SK-N-SH (cell line): ENCODE measurements around the gene C2orf69. TPM values are rescaled to one million over a fixed set of nuclear protein-coding genes. Genes with fewer than 3 reads are reported as not detected.

Experiments
- CTCF ChIA-PET: fragments of 300-600, 350-600 bp; formaldehyde crosslinking; extraction: SDS; loops from one replicate; lab custom pipeline; 2021; lab: Yijun Ruan, JAX
- POLR2A ChIA-PET: fragments of 350-600 bp; sonication (Branson Sonifier 250); formaldehyde crosslinking; extraction: SDS; loops from one replicate; lab custom pipeline; 2020; ENCODE audit warnings: antibody characterized with exemption, inconsistent platforms; lab: Yijun Ruan, JAX
- DNase-seq: peaks from one replicate; pipeline ENCODE4 v3.0.0; 2012
- H2AFZ ChIP-seq: fragments of 200-600 bp; sonication (generic); 2 replicates; pipeline ENCODE4 v1.8.1; 2016; ENCODE audit warnings: antibody characterized with exemption, mild to moderate bottlenecking, low read depth
- H3F3A ChIP-seq: fragments of 200-600 bp; sonication (generic); replicated peaks from 2 replicates; pipeline ENCODE3; 2016; ENCODE audit warnings: antibody characterized with exemption, mild to moderate bottlenecking; ENCODE audit not compliant: insufficient read depth
- H3K27ac ChIP-seq, 2 experiments: fragments of 200-500 bp in 1 of 2; fragments of 200-600 bp in 1 of 2; sonication (Bioruptor generic) in 1 of 2; sonication (generic), shearing (Covaris generic) in 1 of 2; 2 replicates each; pipeline versions ENCODE4 v1.5.1 to v1.6.1; 2014 to 2016; ENCODE audit warnings: low read depth in 2 of 2, inconsistent platforms in 1 of 2, low read length in 1 of 2, mild to moderate bottlenecking in 1 of 2, mixed read lengths in 1 of 2
- H3K27me3 ChIP-seq: fragments of 200-600 bp; sonication (generic), shearing (Covaris generic); 2 replicates; pipeline ENCODE4 v1.6.1; 2016; ENCODE audit warnings: mixed run types; ENCODE audit not compliant: insufficient read depth
- H3K36me3 ChIP-seq, 2 experiments: fragments of 200-500 bp in 1 of 2; fragments of 200-600 bp in 1 of 2; sonication (Bioruptor generic) in 1 of 2; sonication (generic) in 1 of 2; replicated peaks in 1 of 2; 2 replicates each; pipeline versions ENCODE3 to v1.5.1; 2014 to 2016; ENCODE audit warnings: low read length in 1 of 2, mild to moderate bottlenecking in 1 of 2; ENCODE audit not compliant: insufficient read depth in 2 of 2, control insufficient read depth in 1 of 2
- H3K4me1 ChIP-seq, 2 experiments: fragments of 200-500 bp in 1 of 2; fragments of 200-600 bp in 1 of 2; sonication (Bioruptor generic) in 1 of 2; sonication (generic), shearing (Covaris generic) in 1 of 2; 2 replicates each; pipeline versions ENCODE4 v1.5.1 to v1.6.1; 2014 to 2016; ENCODE audit warnings: low read depth in 1 of 2, low read length in 1 of 2, mixed run types in 1 of 2; ENCODE audit not compliant: insufficient read depth in 2 of 2, control insufficient read depth in 1 of 2
- H3K4me2 ChIP-seq: fragments of 200-600 bp; sonication (generic), shearing (Covaris generic); 2 replicates; pipeline ENCODE4 v1.6.1; 2017; ENCODE audit warnings: mixed run types
- H3K4me3 ChIP-seq, 2 experiments: fragments of 200-500 bp in 1 of 2; fragments of 200-600 bp in 1 of 2; sonication (Bioruptor generic) in 1 of 2; sonication (generic), shearing (Covaris generic) in 1 of 2; 2 replicates each; pipeline versions ENCODE4 v1.5.1 to v1.8.1; 2014 to 2016; ENCODE audit warnings: low read depth in 2 of 2, inconsistent platforms in 1 of 2, low read length in 1 of 2, mild to moderate bottlenecking in 1 of 2, mixed read lengths in 1 of 2, moderate library complexity in 1 of 2
- H3K79me2 ChIP-seq: fragments of 200-600 bp; sonication (generic); 2 replicates; pipeline ENCODE4 v1.8.1; 2017; ENCODE audit warnings: mild to moderate bottlenecking; ENCODE audit not compliant: insufficient read depth
- H3K9ac ChIP-seq: fragments of 200-600 bp; sonication (generic); 2 replicates; pipeline ENCODE4 v1.6.1; 2017; ENCODE audit warnings: mixed run types
- H3K9me2 ChIP-seq: fragments of 200-600 bp; sonication (generic); 2 replicates; pipeline ENCODE4 v1.6.1; 2017; ENCODE audit warnings: mixed run types
- H3K9me3 ChIP-seq: fragments of 200-600 bp; sonication (generic); 2 replicates; pipeline ENCODE4 v1.6.1; 2017; ENCODE audit warnings: mixed run types, mild to moderate bottlenecking, moderate library complexity
- H4K20me1 ChIP-seq: fragments of 200-600 bp; sonication (generic); 2 replicates; pipeline ENCODE4 v1.6.1; 2017; ENCODE audit warnings: mild to moderate bottlenecking, mixed run types; ENCODE audit not compliant: insufficient read depth
- CTCF ChIP-seq: fragments of 200-600 bp; sonication (generic); IDR thresholded peaks from 2 replicates; pipeline ENCODE4 v1.6.1; 2017; ENCODE audit warnings: antibody characterized with exemption, mild to moderate bottlenecking, moderate library complexity
- ELF1 ChIP-seq: IDR thresholded peaks from 2 replicates; pipeline ENCODE4 v1.4.0; 2012
- EP300 ChIP-seq, 2 experiments: IDR thresholded peaks; 2 replicates each; pipeline versions ENCODE4 v1.4.0 to v1.6.1; 2012; ENCODE audit warnings: borderline replicate concordance in 1 of 2, low read depth in 1 of 2, low read length in 1 of 2
- FOXJ3 ChIP-seq: sonication (generic); formaldehyde crosslinking; IDR thresholded peaks from 2 replicates; pipeline ENCODE4 v1.5.1; 2020; ENCODE audit warnings: mild to moderate bottlenecking, missing genetic modification reagents
- FOXM1 ChIP-seq: IDR thresholded peaks from 2 replicates; pipeline ENCODE4 v1.4.0; 2012; ENCODE audit warnings: low read depth, mild to moderate bottlenecking
- GABPA ChIP-seq: IDR thresholded peaks from 2 replicates; pipeline ENCODE4 v1.4.0; 2012; ENCODE audit warnings: low read depth, mild to moderate bottlenecking
- GATA2 ChIP-seq: sonication (generic); formaldehyde crosslinking; IDR thresholded peaks from 2 replicates; pipeline ENCODE4 v1.5.0; 2020; ENCODE audit warnings: mild to moderate bottlenecking, missing genetic modification reagents
- JUND ChIP-seq: IDR thresholded peaks from 2 replicates; pipeline ENCODE4 v1.4.0; 2012
- MEF2A ChIP-seq: IDR thresholded peaks from 2 replicates; pipeline ENCODE4 v1.4.0; 2012; ENCODE audit warnings: low read depth, borderline replicate concordance
- MXI1 ChIP-seq: IDR thresholded peaks from 2 replicates; pipeline ENCODE4 v1.6.1; 2012; ENCODE audit warnings: mild to moderate bottlenecking, low read depth, low read length, improper control_type of control experiment
- NFIC ChIP-seq: IDR thresholded peaks from 2 replicates; pipeline ENCODE4 v1.4.0; 2012; ENCODE audit warnings: borderline replicate concordance
- NRF1 ChIP-seq: IDR thresholded peaks from 2 replicates; pipeline ENCODE4 v1.6.1; 2012; ENCODE audit warnings: low read depth, mild to moderate bottlenecking, low read length
- RAD21 ChIP-seq: IDR thresholded peaks from 2 replicates; pipeline ENCODE4 v1.6.1; 2012; ENCODE audit warnings: mild to moderate bottlenecking, low read length
- RCOR1 ChIP-seq: fragments of 150-350 bp; IDR thresholded peaks from 2 replicates; pipeline ENCODE4 v1.6.1; 2017; ENCODE audit warnings: antibody characterized with exemption, low read length
- RFX5 ChIP-seq: IDR thresholded peaks from 2 replicates; pipeline ENCODE4 v1.6.1; 2012; ENCODE audit warnings: mild to moderate bottlenecking, improper control_type of control experiment, low read length
- SIN3A ChIP-seq: IDR thresholded peaks from 2 replicates; pipeline ENCODE4 v1.6.1; 2012; ENCODE audit warnings: low read depth, mild to moderate bottlenecking, low read length, moderate library complexity, borderline replicate concordance
- SMC3 ChIP-seq: IDR thresholded peaks from 2 replicates; pipeline ENCODE4 v1.6.1; 2012; ENCODE audit warnings: low read depth, low read length, improper control_type of control experiment
- TCF12 ChIP-seq: IDR thresholded peaks from 2 replicates; pipeline ENCODE4 v1.4.0; 2012
- TEAD4 ChIP-seq: IDR thresholded peaks from 2 replicates; pipeline ENCODE4 v1.4.0; 2012; ENCODE audit warnings: mild to moderate bottlenecking, borderline replicate concordance; ENCODE audit not compliant: insufficient read depth
- USF2 ChIP-seq: fragments of 150-350 bp; IDR thresholded peaks from 2 replicates; pipeline ENCODE4 v1.6.1; 2017; ENCODE audit warnings: antibody characterized with exemption, low read length, low read depth, borderline replicate concordance
- YY1 ChIP-seq: IDR thresholded peaks from 2 replicates; pipeline ENCODE4 v1.4.0; 2012; ENCODE audit warnings: low read depth, mild to moderate bottlenecking
- WGBS: methylation state at CpG from one replicate; pipeline ENCODE4 v1.1.6; 2017; ENCODE audit warnings: low lambda C conversion rate; 5-methylcytosine and 5-hydroxymethylcytosine counted together
- polyA plus RNA-seq, 3 experiments: library from polyadenylated mRNA; depleted of rRNA; stranded (reverse); fragments of >200 nt; gene quantifications; 2 replicates each; pipeline ENCODE4 v1.2.3, GENCODE V29; 2012

C2orf69 gene
- polyA plus RNA-seq, 1 of the 3 experiments (the other 2 are of a cell fraction), result 1.8 TPM

GRCh38 chr2:199956062-199956380, 44.9 kb downstream of the C2orf69 start (continued):
- TF ChIP-seq RFX5 (no peak), TCF12 (no peak), RAD21 (no peak), FOXJ3 (CRISPR knock-in tag) (no peak)

DNA sequence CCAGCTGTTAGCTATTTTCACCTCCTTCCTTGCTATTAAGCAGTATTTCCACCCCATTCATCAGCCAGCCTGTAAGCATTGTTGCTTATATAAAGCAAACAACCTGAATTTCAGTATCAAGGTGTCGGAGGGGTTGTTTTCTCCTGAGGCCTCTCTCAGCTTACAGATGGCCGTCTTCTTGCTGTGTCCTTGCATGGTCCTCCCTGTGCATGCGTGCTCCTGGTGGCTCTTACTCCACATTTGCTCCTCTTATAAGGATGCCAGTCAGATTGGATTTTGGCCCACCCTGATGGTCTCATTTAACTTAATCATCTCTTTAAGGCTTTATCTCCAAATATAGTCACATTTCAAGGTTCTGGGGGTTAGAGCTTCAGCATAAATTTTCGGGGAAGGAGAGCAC, 46.9 kb downstream of the C2orf69 start:
- CTCF ChIA-PET, result interaction anchor here (1.0 kb wide), 1 partner anchor 9 kb away, joined by 4 read pairs; no protein-coding TSS in a partner anchor

GRCh38 chr2:199962203-199962602, 51.1 kb downstream of the C2orf69 start:
- no peak overlapping the region for H3K4me2 ChIP-seq
- peaks cover 9% of the 10 kb centered on the region for H3F3A ChIP-seq
- peaks cover 27% of the 10 kb centered on the region for H3K79me2 ChIP-seq
- no peaks in the 10 kb centered on the region for H3K9me3 ChIP-seq
- 100% methylated on average over 2 of the region's 2 CpGs for WGBS
- no peak overlapping the region for H3K4me3 ChIP-seq
- CTCF ChIA-PET, result no interaction called here
- peaks cover 71 to 81% of the 10 kb centered on the region in 2 experiments for H3K36me3 ChIP-seq
- no peak for DNase-seq
- no peak overlapping the region for H2AFZ ChIP-seq
- H3K27ac ChIP-seq, result no peak overlapping the region
- no peaks in the 10 kb centered on the region for H4K20me1 ChIP-seq
- POLR2A ChIA-PET, result no interaction called here
- no peaks in the 10 kb centered on the region; a peak in 1 of 4 replicates for H3K4me1 ChIP-seq
- H3K27me3 ChIP-seq, result no peaks in the 10 kb centered on the region
- no peaks in the 10 kb centered on the region for H3K9me2 ChIP-seq
- H3K9ac ChIP-seq, result no peak overlapping the region
- TF ChIP-seq RCOR1 (no peak), NFIC (no peak), SIN3A (no peak), RFX5 (no peak), EP300 (IDR thresholded peaks at IDR 0.05; ENCODE audit: borderline replicate concordance in 1 of 2, low read depth in 1 of 2, low read length in 1 of 2) (no peak), TEAD4 (no peak), GATA2 (no peak), SMC3 (no peak), ELF1 (no peak), MEF2A (no peak), RAD21 (no peak), USF2 (no peak), NRF1 (no peak), GABPA (no peak)

More for the DNA sequence above, 46.9 kb downstream of the C2orf69 start:
- Histone ChIP-seq H4K20me1 (no peaks in the 10 kb centered on the region), H3K36me3 (peaks cover 31 to 47% of the 10 kb centered on the region in 2 experiments), H3K79me2 (peaks cover 66% of the 10 kb centered on the region), H3K9ac (no peak overlapping the region), H3K4me3 (no peak overlapping the region), H3K4me1 (peaks cover 0 to 8% of the 10 kb centered on the region in 2 experiments; a peak in 2 of 4 replicates), H3F3A (peaks cover 13% of the 10 kb centered on the region), H2AFZ (no peak overlapping the region), H3K9me2 (no peaks in the 10 kb centered on the region), H3K9me3 (no peaks in the 10 kb centered on the region), H3K27ac (no peak overlapping the region), H3K4me2 (no peak overlapping the region), H3K27me3 (no peaks in the 10 kb centered on the region)
- WGBS, result 85% methylated on average over 4 of the region's 4 CpGs
- POLR2A ChIA-PET, result no interaction called here
- no peak for DNase-seq
- no peak for TF ChIP-seq RAD21
- no peak for TF ChIP-seq MXI1
- no peak for TF ChIP-seq FOXM1
- TF ChIP-seq CTCF, result no peak
- TF ChIP-seq SIN3A, result no peak
- no peak for TF ChIP-seq JUND
- TF ChIP-seq GABPA, result no peak
- TF ChIP-seq YY1, result no peak
